Mesothelial cell of epicardium (in vitro differentiated cells): ENCODE results near the gene LONP1. TPM values are rescaled to one million over a fixed set of nuclear protein-coding genes. Genes with fewer than 3 reads are reported as not detected.

ENCODE experiments used
- DNase-seq, 2 experiments: peaks; one replicate each; pipeline ENCODE4 v3.0.0; 2021; ENCODE audit warnings: low spot score in 2 of 2; ENCODE audit not compliant: unreplicated experiment in 2 of 2
- H3K27ac Mint-ChIP-seq: 2 replicates; pipeline ENCODE4 v1.8.0; 2021; ENCODE audit warnings: mixed read lengths
- H3K27me3 Mint-ChIP-seq: 2 replicates; pipeline ENCODE4 v1.8.0; 2021; ENCODE audit warnings: low read depth, mixed read lengths
- H3K36me3 Mint-ChIP-seq: 2 replicates; pipeline ENCODE4 v1.8.0; 2021; ENCODE audit warnings: mixed read lengths
- H3K4me1 Mint-ChIP-seq: 2 replicates; pipeline ENCODE4 v1.8.0; 2021; ENCODE audit warnings: mixed read lengths
- H3K4me3 Mint-ChIP-seq: 2 replicates; pipeline ENCODE4 v1.8.0; 2021; ENCODE audit warnings: mild to moderate bottlenecking, moderate library complexity, mixed read lengths
- H3K9me3 Mint-ChIP-seq: 2 replicates; pipeline ENCODE4 v1.8.0; 2021; ENCODE audit warnings: mixed read lengths
- CTCF ChIP-seq: fragments of 200-600 bp; sonication (generic); IDR thresholded peaks from one replicate; pipeline ENCODE4 v1.5.0; 2021; ENCODE audit warnings: antibody characterized with exemption; ENCODE audit not compliant: unreplicated experiment
- total RNA-seq: library from RNA; stranded (reverse); gene quantifications from 3 replicates; pipeline ENCODE4 v1.2.1, GENCODE V29; 2021

Gene LONP1
- total RNA-seq, 1 donor from 2014 or later, result 69.8 TPM

GRCh38 chr19:5686647-5687359 is 33.1 kb downstream of the LONP1 start:
- Mint-ChIP-seq H3K36me3 (no peaks in the 10 kb centered on the region), H3K27ac (peak overlapping the region; percentile 72), H3K4me1 (peaks cover 17% of the 10 kb centered on the region), H3K27me3 (no peaks in the 10 kb centered on the region), H3K9me3 (no peaks in the 10 kb centered on the region), H3K4me3 (peak overlapping the region; percentile 71)
- peak; percentile 82 for TF ChIP-seq CTCF
- DNase-seq, result peak; percentile 81 to 95

- no peak for TF ChIP-seq CTCF
- Mint-ChIP-seq H3K27ac (peak overlapping the region; percentile 72), H3K27me3 (no peaks in the 10 kb centered on the region), H3K4me1 (peaks cover 22% of the 10 kb centered on the region), H3K9me3 (no peaks in the 10 kb centered on the region), H3K4me3 (peak overlapping the region; percentile 71), H3K36me3 (no peaks in the 10 kb centered on the region)
- no peak for DNase-seq
Measured at GRCh38 chr19:5686326-5686646, 33.7 kb downstream of the LONP1 start.

GRCh38 chr19:5684694-5685430 is 35.1 kb downstream of the LONP1 start:
- H3K4me1 Mint-ChIP-seq, result peaks cover 22% of the 10 kb centered on the region
- no peak overlapping the region for H3K27ac Mint-ChIP-seq
- H3K36me3 Mint-ChIP-seq, result no peaks in the 10 kb centered on the region
- no peak overlapping the region for H3K4me3 Mint-ChIP-seq
- TF ChIP-seq CTCF, result no peak
- no peaks in the 10 kb centered on the region for H3K9me3 Mint-ChIP-seq
- H3K27me3 Mint-ChIP-seq, result no peaks in the 10 kb centered on the region
- no peak for DNase-seq

- DNase-seq, result no peak
- peak overlapping the region; percentile 44 for H3K4me3 Mint-ChIP-seq
- TF ChIP-seq CTCF, result no peak
- no peak overlapping the region for H3K27ac Mint-ChIP-seq
- peaks cover 30% of the 10 kb centered on the region for H3K4me1 Mint-ChIP-seq
- no peaks in the 10 kb centered on the region for H3K9me3 Mint-ChIP-seq
- no peaks in the 10 kb centered on the region for H3K27me3 Mint-ChIP-seq
- no peaks in the 10 kb centered on the region for H3K36me3 Mint-ChIP-seq
Measured at GRCh38 chr19:5683177-5683886, 36.6 kb downstream of the LONP1 start.

- peak overlapping the region; percentile 8 for H3K27ac Mint-ChIP-seq
- no peak for TF ChIP-seq CTCF
- no peaks in the 10 kb centered on the region for H3K36me3 Mint-ChIP-seq
- H3K27me3 Mint-ChIP-seq, result no peaks in the 10 kb centered on the region
- no peak for DNase-seq
- peak overlapping the region; percentile 100 for H3K4me3 Mint-ChIP-seq
- peaks cover 30% of the 10 kb centered on the region for H3K4me1 Mint-ChIP-seq
- no peaks in the 10 kb centered on the region for H3K9me3 Mint-ChIP-seq
Measured at GRCh38 chr19:5682107-5682482, 37.9 kb downstream of the LONP1 start.
